ENCODE measurements around the gene MIA. TPM values are rescaled to one million over a fixed set of nuclear protein-coding genes. Genes with fewer than 3 reads are reported as not detected.

The MIA gene
- total RNA-seq, 2 donors from 2014 or later: not detected

DNA sequence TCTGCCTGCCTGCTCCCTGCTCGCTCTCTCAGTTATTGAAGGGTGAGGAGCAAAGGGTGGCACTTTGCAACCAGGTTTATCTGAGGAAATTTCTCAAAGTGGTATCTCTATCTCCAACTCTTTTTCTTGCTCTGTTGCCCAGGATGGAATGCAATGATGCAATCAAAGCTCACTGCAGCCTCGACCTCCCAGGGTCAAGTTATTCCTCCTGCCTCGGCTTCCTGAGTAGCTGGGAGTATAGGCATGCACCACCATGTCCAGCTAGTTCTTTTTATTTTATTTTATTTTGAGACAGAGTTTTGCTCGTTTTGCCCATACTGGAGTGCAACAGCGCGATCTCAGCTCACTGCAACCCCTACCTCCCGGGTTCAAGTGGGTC, 29.9 kb upstream of the MIA start:
- no peak for TF ChIP-seq CTCF (IDR thresholded peaks at IDR 0.05)
- ATAC-seq (ENCODE audit: insufficient number of reproducible peaks, low FRiP score, low read depth) (no peak), DNase-seq (ENCODE audit: low spot score) (no peak)
- Histone ChIP-seq H3K27me3 (replicated peaks; ENCODE audit: insufficient read depth) (no peaks in the 10 kb centered on the region), H3K27ac (peak overlapping the region in 1 of 2 donors; percentile 55), H3K36me3 (no peaks in the 10 kb centered on the region), H3K4me1 (ENCODE audit: control insufficient read depth in 1 of 2, low read depth in 2 of 2) (peaks cover 2 to 33% of the 10 kb centered on the region in 2 donors), H3K9me3 (no peaks in the 10 kb centered on the region), H3K4me3 (no peak overlapping the region)

DNA sequence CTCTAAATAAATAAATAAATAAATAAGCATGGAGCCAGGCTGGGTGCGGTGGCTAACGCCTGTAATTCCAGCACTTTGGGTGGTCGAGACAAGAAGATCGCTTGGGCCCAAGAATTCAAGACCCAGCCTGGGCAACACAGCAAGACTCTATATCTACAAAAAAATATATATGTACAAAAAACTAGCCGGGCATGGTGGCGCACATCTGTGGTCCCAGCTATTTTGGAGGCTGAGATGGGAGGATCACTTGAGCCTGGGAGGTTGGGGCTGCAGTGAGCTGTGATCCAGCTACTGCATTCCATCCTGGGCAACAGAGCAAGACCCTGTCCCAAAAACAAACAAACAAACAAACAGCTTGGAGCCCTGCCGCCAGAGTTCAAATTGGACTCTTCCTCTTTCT, 27.8 kb upstream of the MIA start:
- no peaks in the 10 kb centered on the region for H3K27me3 ChIP-seq (replicated peaks; ENCODE audit: insufficient read depth)
- H3K4me3 ChIP-seq: no peak overlapping the region
- ATAC-seq (ENCODE audit: insufficient number of reproducible peaks, low FRiP score, low read depth): no peak
- TF ChIP-seq CTCF (IDR thresholded peaks at IDR 0.05): no peak
- DNase-seq (ENCODE audit: low spot score): no peak
- H3K36me3 ChIP-seq: no peaks in the 10 kb centered on the region
- no peak overlapping the region for H3K27ac ChIP-seq
- peaks cover 8 to 30% of the 10 kb centered on the region in 2 donors for H3K4me1 ChIP-seq (ENCODE audit: control insufficient read depth in 1 of 2, low read depth in 2 of 2)
- H3K9me3 ChIP-seq: no peaks in the 10 kb centered on the region

DNA sequence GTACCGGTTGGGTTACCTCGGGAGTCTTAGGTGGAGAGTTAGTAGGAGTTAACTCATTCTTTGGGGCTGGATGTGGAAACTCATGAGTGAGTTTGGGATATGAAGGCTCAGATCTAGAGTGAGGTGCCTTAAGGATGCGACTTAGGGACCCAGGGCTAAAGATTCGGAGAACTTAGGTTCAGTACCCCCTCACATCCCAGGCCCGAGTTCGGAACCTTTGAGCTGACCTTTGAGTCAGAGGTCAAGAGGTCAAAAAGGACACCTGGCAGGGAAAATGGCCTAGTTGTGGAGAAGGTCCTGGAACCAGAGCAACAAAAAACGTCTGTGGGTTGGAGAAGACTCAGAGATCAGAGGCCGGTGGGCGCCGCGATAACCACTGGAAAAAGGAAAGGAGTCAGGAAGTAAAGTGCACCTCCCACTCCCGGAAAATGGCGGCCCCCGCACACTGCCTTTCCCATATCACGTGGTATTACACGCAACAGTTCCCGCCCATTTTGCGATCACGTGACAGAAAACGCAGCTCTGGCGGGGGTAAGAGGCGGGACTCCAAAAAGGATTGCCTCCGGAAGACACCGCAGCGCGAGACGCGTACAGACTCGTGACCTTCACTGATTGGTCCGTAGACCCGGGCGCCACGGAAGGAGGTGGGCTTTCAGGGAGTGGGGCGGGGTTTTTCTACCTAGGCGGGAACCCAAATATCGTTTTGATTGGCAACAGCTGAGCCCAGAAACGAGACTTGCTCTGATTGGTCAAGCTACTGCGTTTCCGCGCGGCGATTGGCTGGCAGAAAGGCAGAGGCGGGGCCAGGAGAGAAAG, 25.1 kb upstream of the MIA start, which contains the start of gene ACTMAP:
ACTMAP (minus strand) TSS at position 420 of the 816 bp plus-strand sequence. CDS start 674 bp downstream, outside the sequence.
- peak within 1 kb of the TSS; percentile 86 to 93 for H3K27ac ChIP-seq
- peaks cover 22 to 50% of the 10 kb centered on the region in 2 donors for H3K4me1 ChIP-seq (ENCODE audit: control insufficient read depth in 1 of 2, low read depth in 2 of 2)
- H3K4me3 ChIP-seq: peak within 1 kb of the TSS; percentile 89
- H3K27me3 ChIP-seq (replicated peaks; ENCODE audit: insufficient read depth): no peaks in the 10 kb centered on the region
- no peaks in the 10 kb centered on the region for H3K36me3 ChIP-seq
- TF ChIP-seq CTCF (IDR thresholded peaks at IDR 0.05): no peak
- no peaks in the 10 kb centered on the region for H3K9me3 ChIP-seq
- ATAC-seq (ENCODE audit: insufficient number of reproducible peaks, low FRiP score, low read depth): peak; percentile 96
- DNase-seq (ENCODE audit: low spot score): peak; percentile 99

GRCh38 chr19:40750874-40751537, 24.3 kb upstream of the MIA start, which contains the start of gene SNRPA:
Gene SNRPA (plus strand): TSS chr19:40751203. CDS start chr19:40751409, 206 bp downstream.
- H3K27ac ChIP-seq: peak within 1 kb of the TSS; percentile 86 to 93
- H3K36me3 ChIP-seq: no peaks in the 10 kb centered on the region
- no peaks in the 10 kb centered on the region for H3K9me3 ChIP-seq
- H3K4me1 ChIP-seq (ENCODE audit: control insufficient read depth in 1 of 2, low read depth in 2 of 2): peaks cover 24 to 50% of the 10 kb centered on the region in 2 donors
- no peak for TF ChIP-seq CTCF (IDR thresholded peaks at IDR 0.05)
- no peaks in the 10 kb centered on the region for H3K27me3 ChIP-seq (replicated peaks; ENCODE audit: insufficient read depth)
- H3K4me3 ChIP-seq: peak within 1 kb of the TSS; percentile 89
- DNase-seq (ENCODE audit: low spot score) (peak; percentile 93), ATAC-seq (ENCODE audit: insufficient number of reproducible peaks, low FRiP score, low read depth) (peak; percentile 77)

DNA sequence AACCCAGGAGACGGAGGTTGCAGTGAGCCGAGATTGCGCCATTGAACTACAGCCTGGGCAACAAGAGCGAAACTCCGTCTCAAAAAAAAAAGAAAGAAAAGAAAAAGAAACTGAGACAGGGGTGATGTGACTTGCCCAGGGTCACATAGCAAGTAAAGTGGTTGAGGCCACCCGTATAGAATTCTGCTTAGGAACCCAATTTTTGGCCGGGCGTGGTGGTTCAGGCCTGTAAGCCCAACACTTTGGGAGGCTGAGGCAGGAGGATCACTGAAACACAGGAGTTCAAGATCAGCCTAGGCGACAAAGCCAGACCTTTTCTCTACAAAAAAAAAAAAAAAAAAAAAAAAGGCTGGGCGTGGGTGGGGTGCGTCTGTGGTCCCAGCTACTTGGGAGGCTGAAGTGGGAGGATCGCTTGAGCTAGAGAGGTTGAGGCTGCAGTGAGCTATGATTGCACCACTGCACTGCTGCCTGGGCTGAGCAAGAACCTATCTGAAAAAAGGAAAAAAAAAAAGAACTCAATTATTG, 23.0 kb upstream of the MIA start:
- Histone ChIP-seq H3K36me3 (peaks cover 3% of the 10 kb centered on the region), H3K27me3 (replicated peaks; ENCODE audit: insufficient read depth) (no peaks in the 10 kb centered on the region), H3K9me3 (no peaks in the 10 kb centered on the region), H3K4me3 (peak overlapping the region; percentile 89), H3K4me1 (ENCODE audit: control insufficient read depth in 1 of 2, low read depth in 2 of 2) (peaks cover 24 to 59% of the 10 kb centered on the region in 2 donors), H3K27ac (no peak overlapping the region)
- no peak for ATAC-seq (ENCODE audit: insufficient number of reproducible peaks, low FRiP score, low read depth)
- no peak for TF ChIP-seq CTCF (IDR thresholded peaks at IDR 0.05)
- no peak for DNase-seq (ENCODE audit: low spot score)

All from thoracic aorta (tissue), 2 donors.